ENCODE measurements around the gene RNF208. TPM values are rescaled to one million over a fixed set of nuclear protein-coding genes. Genes with fewer than 3 reads are reported as not detected.

RNF208 gene
- total and polyA plus RNA-seq, 10 of the 15 experiments (the other 5 are each of a cell fraction or from before 2014, with no cell fraction given): 0.06 to 10.7 (median 0.77) TPM

- TF ChIP-seq RFX5 (IDR thresholded peaks at IDR 0.05; ENCODE audit: low read depth, low read length) (no peak), SMARCA5 (IDR thresholded peaks at IDR 0.05) (peak; percentile 65; the same call in 1 of the 2 replicates), DPF2 (IDR thresholded peaks at IDR 0.05) (peak; percentile 38; the same call in 1 of the 2 replicates), CUX1 (IDR thresholded peaks at IDR 0.05; ENCODE audit: insufficient replicate concordance, low read depth, low read length) (no peak), RCOR1 (conservative IDR thresholded peaks at IDR 0.05; ENCODE audit: low read depth, low read length) (no peak)
Observed at GRCh38 chr9:137254624-137255447, 32.8 kb upstream of the RNF208 start, which contains the start of gene NELFB (continued).
